ENCODE measurements around the gene SLC22A2.

GRCh38 chr6:160267102-160267501 lies 8.5 kb upstream of the SLC22A2 start:
- TF ChIP-seq POLR2AphosphoS5 (IDR thresholded peaks at IDR 0.05; ENCODE audit: low read depth, low read length) (no peak), POLR2A (IDR thresholded peaks at IDR 0.05; ENCODE audit: low read depth, low read length) (no peak)

All from GM12892 (cell line).